ENCODE measurements around the gene CDH4. TPM values are rescaled to one million over a fixed set of nuclear protein-coding genes. Genes with fewer than 3 reads are reported as not detected.

CDH4 gene
- polyA plus RNA-seq, 1 experiment, result 1.5 TPM

- TF ChIP-seq CTCF (IDR thresholded peaks at IDR 0.05; ENCODE audit: insufficient read depth, low read depth, low read length), result no peak
- no peak for DNase-seq (ENCODE audit: low read depth)
- Histone ChIP-seq H3K4me3 (ENCODE audit: low read depth, low read length) (no peak overlapping the region), H3K36me3 (ENCODE audit: control insufficient read depth, insufficient read depth, low read length) (no peaks in the 10 kb centered on the region), H3K27me3 (ENCODE audit: control insufficient read depth, insufficient read depth, low read length) (no peaks in the 10 kb centered on the region)
- CTCF ChIA-PET, result no interaction called here
- POLR2A ChIA-PET, result no interaction called here
Observed at GRCh38 chr20:61663521-61664425, 411.7 kb downstream of the CDH4 start.

- H3K36me3 ChIP-seq (ENCODE audit: control insufficient read depth, insufficient read depth, low read length), result no peaks in the 10 kb centered on the region
- ChIA-PET CTCF (no interaction called here), POLR2A (no interaction called here)
- no peak overlapping the region for H3K4me3 ChIP-seq (ENCODE audit: low read depth, low read length)
- TF ChIP-seq CTCF (IDR thresholded peaks at IDR 0.05; ENCODE audit: insufficient read depth, low read depth, low read length), result no peak
- no peak for DNase-seq (ENCODE audit: low read depth)
- H3K27me3 ChIP-seq (ENCODE audit: control insufficient read depth, insufficient read depth, low read length), result no peaks in the 10 kb centered on the region
Observed at GRCh38 chr20:61664556-61665320, 412.7 kb downstream of the CDH4 start.

GRCh38 chr20:61665528-61666470, 413.7 kb downstream of the CDH4 start:
- H3K36me3 ChIP-seq (ENCODE audit: control insufficient read depth, insufficient read depth, low read length), result no peaks in the 10 kb centered on the region
- TF ChIP-seq CTCF (IDR thresholded peaks at IDR 0.05; ENCODE audit: insufficient read depth, low read depth, low read length), result no peak
- ChIA-PET POLR2A (no interaction called here), CTCF (no interaction called here)
- H3K27me3 ChIP-seq (ENCODE audit: control insufficient read depth, insufficient read depth, low read length), result no peaks in the 10 kb centered on the region
- no peak overlapping the region for H3K4me3 ChIP-seq (ENCODE audit: low read depth, low read length)
- DNase-seq (ENCODE audit: low read depth), result no peak

GRCh38 chr20:61666471-61666832, 414.4 kb downstream of the CDH4 start:
- Histone ChIP-seq H3K4me3 (ENCODE audit: low read depth, low read length) (no peak overlapping the region), H3K27me3 (ENCODE audit: control insufficient read depth, insufficient read depth, low read length) (no peaks in the 10 kb centered on the region), H3K36me3 (ENCODE audit: control insufficient read depth, insufficient read depth, low read length) (no peaks in the 10 kb centered on the region)
- POLR2A ChIA-PET, result no interaction called here
- no peak for DNase-seq (ENCODE audit: low read depth)
- CTCF ChIA-PET, result no interaction called here
- TF ChIP-seq CTCF (IDR thresholded peaks at IDR 0.05; ENCODE audit: insufficient read depth, low read depth, low read length), result no peak

Measured in BJ (cell line).